ENCODE data around the gene PARP11. TPM values are rescaled to one million over a fixed set of nuclear protein-coding genes. Genes with fewer than 3 reads are reported as not detected.

PARP11 gene
- total RNA-seq, 1 experiment from 2014 or later = 1.9 TPM

- H3K4me1 ChIP-seq (replicated peaks) = no peaks in the 10 kb centered on the region
- no peak overlapping the region for H3K27ac ChIP-seq
- no peak for DNase-seq (ENCODE audit: low read depth in 1 of 2, low spot score in 2 of 2)
- no peaks in the 10 kb centered on the region for H3K27me3 ChIP-seq (replicated peaks)
- no peaks in the 10 kb centered on the region for H3K9me3 ChIP-seq (replicated peaks)
- no peaks in the 10 kb centered on the region for H3K36me3 ChIP-seq
- H3K4me3 ChIP-seq = no peak overlapping the region
Measured at GRCh38 chr12:3795492-3796133, 77.6 kb downstream of the PARP11 start.

GRCh38 chr12:3795066-3795465 is 78.1 kb downstream of the PARP11 start:
- Histone ChIP-seq H3K4me1 (replicated peaks) (no peaks in the 10 kb centered on the region), H3K36me3 (no peaks in the 10 kb centered on the region), H3K27me3 (replicated peaks) (no peaks in the 10 kb centered on the region), H3K4me3 (no peak overlapping the region), H3K27ac (no peak overlapping the region), H3K9me3 (replicated peaks) (no peaks in the 10 kb centered on the region)
- no peak for DNase-seq (ENCODE audit: low read depth in 1 of 2, low spot score in 2 of 2)

- no peak overlapping the region for H3K27ac ChIP-seq
- H3K27me3 ChIP-seq (replicated peaks) = no peaks in the 10 kb centered on the region
- H3K9me3 ChIP-seq (replicated peaks) = no peaks in the 10 kb centered on the region
- no peaks in the 10 kb centered on the region for H3K36me3 ChIP-seq
- H3K4me1 ChIP-seq (replicated peaks) = no peaks in the 10 kb centered on the region
- no peak overlapping the region for H3K4me3 ChIP-seq
- DNase-seq (ENCODE audit: low read depth in 1 of 2, low spot score in 2 of 2) = no peak
Measured at GRCh38 chr12:3792623-3793288, 80.4 kb downstream of the PARP11 start.

- H3K4me1 ChIP-seq (replicated peaks) = no peaks in the 10 kb centered on the region
- H3K4me3 ChIP-seq = no peak overlapping the region
- H3K27me3 ChIP-seq (replicated peaks) = no peaks in the 10 kb centered on the region
- H3K36me3 ChIP-seq = no peaks in the 10 kb centered on the region
- no peak for DNase-seq (ENCODE audit: low read depth in 1 of 2, low spot score in 2 of 2)
- no peaks in the 10 kb centered on the region for H3K9me3 ChIP-seq (replicated peaks)
- H3K27ac ChIP-seq = no peak overlapping the region
Measured at GRCh38 chr12:3791256-3791874, 81.8 kb downstream of the PARP11 start.

- Histone ChIP-seq H3K4me3 (no peak overlapping the region), H3K27me3 (replicated peaks) (no peaks in the 10 kb centered on the region), H3K36me3 (no peaks in the 10 kb centered on the region), H3K27ac (no peak overlapping the region), H3K4me1 (replicated peaks) (no peaks in the 10 kb centered on the region), H3K9me3 (replicated peaks) (no peaks in the 10 kb centered on the region)
- no peak for DNase-seq (ENCODE audit: low read depth in 1 of 2, low spot score in 2 of 2)
Measured at GRCh38 chr12:3790642-3791041, 82.6 kb downstream of the PARP11 start.

GRCh38 chr12:3789838-3790237 is 83.4 kb downstream of the PARP11 start:
- Histone ChIP-seq H3K4me1 (replicated peaks) (no peaks in the 10 kb centered on the region), H3K4me3 (no peak overlapping the region), H3K9me3 (replicated peaks) (no peaks in the 10 kb centered on the region), H3K27ac (no peak overlapping the region), H3K36me3 (no peaks in the 10 kb centered on the region), H3K27me3 (replicated peaks) (no peaks in the 10 kb centered on the region)
- DNase-seq (ENCODE audit: low read depth in 1 of 2, low spot score in 2 of 2) = no peak

- H3K9me3 ChIP-seq (replicated peaks) = no peaks in the 10 kb centered on the region
- H3K27me3 ChIP-seq (replicated peaks) = peaks cover 6% of the 10 kb centered on the region
- H3K4me1 ChIP-seq (replicated peaks) = no peaks in the 10 kb centered on the region; the same call in 1 of the 2 replicates
- no peak overlapping the region for H3K4me3 ChIP-seq
- no peak overlapping the region for H3K27ac ChIP-seq
- no peaks in the 10 kb centered on the region for H3K36me3 ChIP-seq
- peak in 1 of 2 experiments; percentile 18 for DNase-seq (ENCODE audit: low read depth in 1 of 2, low spot score in 2 of 2)
Measured at GRCh38 chr12:3777206-3777809, 95.9 kb downstream of the PARP11 start.

- DNase-seq (ENCODE audit: low read depth in 1 of 2, low spot score in 2 of 2) = no peak
- Histone ChIP-seq H3K4me1 (replicated peaks) (no peaks in the 10 kb centered on the region; the same call in 1 of the 2 replicates), H3K27ac (no peak overlapping the region), H3K27me3 (replicated peaks) (peaks cover 4% of the 10 kb centered on the region), H3K4me3 (no peak overlapping the region), H3K36me3 (no peaks in the 10 kb centered on the region), H3K9me3 (replicated peaks) (no peaks in the 10 kb centered on the region)
Measured at GRCh38 chr12:3775385-3776035, 97.7 kb downstream of the PARP11 start.

- no peak for DNase-seq (ENCODE audit: low read depth in 1 of 2, low spot score in 2 of 2)
- H3K36me3 ChIP-seq = no peaks in the 10 kb centered on the region
Measured at GRCh38 chr12:3772380-3772779, 100.8 kb downstream of the PARP11 start.

GRCh38 chr12:3771853-3772252 is 101.3 kb downstream of the PARP11 start:
- Histone ChIP-seq H3K4me1 (replicated peaks) (no peaks in the 10 kb centered on the region; the same call in 1 of the 2 replicates), H3K4me3 (no peak overlapping the region), H3K9me3 (replicated peaks) (no peaks in the 10 kb centered on the region), H3K36me3 (no peaks in the 10 kb centered on the region), H3K27me3 (replicated peaks) (no peaks in the 10 kb centered on the region; the same call in 1 of the 2 replicates), H3K27ac (no peak overlapping the region)
- DNase-seq (ENCODE audit: low read depth in 1 of 2, low spot score in 2 of 2) = no peak

More at GRCh38 chr12:3772380-3772779, 100.8 kb downstream of the PARP11 start:
- Histone ChIP-seq H3K4me3 (no peak overlapping the region), H3K27me3 (replicated peaks) (no peaks in the 10 kb centered on the region; the same call in none of the 2 replicates), H3K27ac (no peak overlapping the region), H3K4me1 (replicated peaks) (no peaks in the 10 kb centered on the region; the same call in 1 of the 2 replicates), H3K9me3 (replicated peaks) (no peaks in the 10 kb centered on the region)

GRCh38 chr12:3770891-3771290 is 102.3 kb downstream of the PARP11 start:
- Histone ChIP-seq H3K27ac (no peak overlapping the region), H3K36me3 (no peaks in the 10 kb centered on the region)
- no peak for DNase-seq (ENCODE audit: low read depth in 1 of 2, low spot score in 2 of 2)

GRCh38 chr12:3768911-3769447 is 104.2 kb downstream of the PARP11 start:
- H3K4me3 ChIP-seq = no peak overlapping the region
- H3K27me3 ChIP-seq (replicated peaks) = 0 out of 2 replicates have a peak, but pooled peaks cover 2% of the 10 kb centered on the region
- H3K36me3 ChIP-seq = no peaks in the 10 kb centered on the region
- H3K4me1 ChIP-seq (replicated peaks) = no peaks in the 10 kb centered on the region; the same call in 1 of the 2 replicates
- no peaks in the 10 kb centered on the region for H3K9me3 ChIP-seq (replicated peaks)
- DNase-seq (ENCODE audit: low read depth in 1 of 2, low spot score in 2 of 2) = no peak
- H3K27ac ChIP-seq = no peak overlapping the region

More at GRCh38 chr12:3770891-3771290, 102.3 kb downstream of the PARP11 start:
- H3K9me3 ChIP-seq (replicated peaks) = no peaks in the 10 kb centered on the region
- H3K4me3 ChIP-seq = no peak overlapping the region
- no peaks in the 10 kb centered on the region; the same call in 1 of the 2 replicates for H3K4me1 ChIP-seq (replicated peaks)
- no peaks in the 10 kb centered on the region; the same call in 1 of the 2 replicates for H3K27me3 ChIP-seq (replicated peaks)

GRCh38 chr12:3761116-3761735 is 112.0 kb downstream of the PARP11 start:
- Histone ChIP-seq H3K4me3 (no peak overlapping the region), H3K27ac (no peak overlapping the region), H3K36me3 (no peaks in the 10 kb centered on the region), H3K9me3 (replicated peaks) (no peaks in the 10 kb centered on the region), H3K4me1 (replicated peaks) (no peaks in the 10 kb centered on the region), H3K27me3 (replicated peaks) (peaks cover 8% of the 10 kb centered on the region; the same call in 1 of the 2 replicates)
- DNase-seq (ENCODE audit: low read depth in 1 of 2, low spot score in 2 of 2) = no peak

All from SJSA1 (cell line).